Measurements from ENCODE around the gene AARSD1. TPM values are rescaled to one million over a fixed set of nuclear protein-coding genes. Genes with fewer than 3 reads are reported as not detected.

The AARSD1 gene
- total and polyA plus RNA-seq, 10 donors = 13.1 to 55.6 (median 34.1) TPM

DNA sequence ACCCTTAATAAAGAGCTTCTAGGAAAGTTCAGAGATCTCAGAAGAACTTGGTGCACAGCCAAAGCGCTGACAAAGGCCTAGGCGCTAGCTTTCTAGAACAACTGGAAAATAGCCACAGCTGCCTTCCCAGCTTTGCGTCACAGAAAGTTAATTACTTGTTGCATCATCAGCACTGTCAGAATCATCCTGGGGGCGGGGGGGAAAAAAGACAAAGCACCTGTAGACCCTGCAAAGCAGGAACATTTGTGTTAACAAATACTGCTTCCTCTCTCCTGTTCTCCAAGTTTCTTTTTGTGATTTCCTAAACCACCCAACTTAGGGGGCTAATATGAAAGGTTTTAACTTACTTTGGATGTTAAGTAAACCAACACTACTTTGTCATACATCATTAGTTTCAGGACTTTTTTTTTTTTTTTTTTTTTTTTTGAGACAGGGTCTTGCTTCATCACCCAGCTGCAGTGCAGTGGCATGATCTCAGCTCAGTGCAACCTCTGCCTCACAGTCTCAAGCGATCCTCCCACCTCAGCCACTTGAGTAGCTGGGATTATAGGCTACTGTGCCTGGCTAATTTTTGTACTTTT, 4.8 kb upstream of the AARSD1 start:
- peaks cover 0 to 16% (median 8%) of the 10 kb centered on the region in 6 donors for H3K4me1 ChIP-seq
- no peaks in the 10 kb centered on the region for H3K36me3 ChIP-seq
- DNase-seq = no peak
- no peaks in the 10 kb centered on the region for H3K27me3 ChIP-seq (replicated peaks in 1 of 7)
- TF ChIP-seq, protein P1, sequence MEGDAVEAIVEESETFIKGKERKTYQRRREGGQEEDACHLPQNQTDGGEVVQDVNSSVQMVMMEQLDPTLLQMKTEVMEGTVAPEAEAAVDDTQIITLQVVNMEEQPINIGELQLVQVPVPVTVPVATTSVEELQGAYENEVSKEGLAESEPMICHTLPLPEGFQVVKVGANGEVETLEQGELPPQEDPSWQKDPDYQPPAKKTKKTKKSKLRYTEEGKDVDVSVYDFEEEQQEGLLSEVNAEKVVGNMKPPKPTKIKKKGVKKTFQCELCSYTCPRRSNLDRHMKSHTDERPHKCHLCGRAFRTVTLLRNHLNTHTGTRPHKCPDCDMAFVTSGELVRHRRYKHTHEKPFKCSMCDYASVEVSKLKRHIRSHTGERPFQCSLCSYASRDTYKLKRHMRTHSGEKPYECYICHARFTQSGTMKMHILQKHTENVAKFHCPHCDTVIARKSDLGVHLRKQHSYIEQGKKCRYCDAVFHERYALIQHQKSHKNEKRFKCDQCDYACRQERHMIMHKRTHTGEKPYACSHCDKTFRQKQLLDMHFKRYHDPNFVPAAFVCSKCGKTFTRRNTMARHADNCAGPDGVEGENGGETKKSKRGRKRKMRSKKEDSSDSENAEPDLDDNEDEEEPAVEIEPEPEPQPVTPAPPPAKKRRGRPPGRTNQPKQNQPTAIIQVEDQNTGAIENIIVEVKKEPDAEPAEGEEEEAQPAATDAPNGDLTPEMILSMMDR (IDR thresholded peaks at IDR 0.05 in 8 of 11, conservative IDR thresholded peaks at IDR 0.05 in 3 of 11) = no peak
- TF ChIP-seq POLR2AphosphoS5 (IDR thresholded peaks at IDR 0.05) (no peak), POLR2A (IDR thresholded peaks at IDR 0.05) (no peak)
- no peak overlapping the region for H3K27ac ChIP-seq
- intact Hi-C loops (cut with DNase I; ENCODE audit: low total_unique reads) = no loop called here
- H3K9me3 ChIP-seq = no peaks in the 10 kb centered on the region
- 43 to 55% (median 48%) methylated on average over 5 of the region's 5 CpGs for WGBS, 5 donors
- H3K4me3 ChIP-seq = no peak overlapping the region

DNA sequence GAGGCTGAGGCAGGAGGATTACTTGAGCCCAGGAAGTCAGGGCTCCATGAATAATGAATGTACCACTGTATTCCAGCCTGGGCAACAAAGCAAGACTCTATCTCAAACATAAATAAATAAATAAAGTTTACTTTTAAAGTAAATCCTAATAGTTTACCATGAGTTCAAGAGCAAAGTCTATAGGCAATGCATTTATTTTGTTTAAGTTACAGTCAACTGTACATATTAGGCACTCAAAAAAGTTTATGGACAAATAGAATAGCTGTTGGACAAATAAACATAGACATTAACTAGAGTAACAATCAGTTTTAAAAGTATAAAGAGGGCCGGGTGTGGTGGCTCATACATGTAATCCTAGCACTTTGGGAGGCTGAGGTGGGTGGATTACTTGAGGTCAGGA, 3.7 kb upstream of the AARSD1 start:
- H3K36me3 ChIP-seq = peaks cover 0 to under 1% (median 0%) of the 10 kb centered on the region in 6 donors
- H3K27me3 ChIP-seq (replicated peaks in 1 of 7) = no peaks in the 10 kb centered on the region
- WGBS, 5 donors = 82 to 95% (median 88%) methylated on average over 1 of the region's 1 CpG
- H3K4me3 ChIP-seq = no peak overlapping the region
- intact Hi-C loops (cut with DNase I; ENCODE audit: low total_unique reads) = no loop called here
- peaks cover 9 to 28% (median 19%) of the 10 kb centered on the region in 6 donors for H3K4me1 ChIP-seq
- H3K27ac ChIP-seq = no peak overlapping the region
- DNase-seq = no peak
- TF ChIP-seq POLR2A (IDR thresholded peaks at IDR 0.05) (no peak), POLR2AphosphoS5 (IDR thresholded peaks at IDR 0.05) (no peak)
- TF ChIP-seq, protein P1 (IDR thresholded peaks at IDR 0.05 in 8 of 11, conservative IDR thresholded peaks at IDR 0.05 in 3 of 11) = no peak
- no peaks in the 10 kb centered on the region for H3K9me3 ChIP-seq

DNA sequence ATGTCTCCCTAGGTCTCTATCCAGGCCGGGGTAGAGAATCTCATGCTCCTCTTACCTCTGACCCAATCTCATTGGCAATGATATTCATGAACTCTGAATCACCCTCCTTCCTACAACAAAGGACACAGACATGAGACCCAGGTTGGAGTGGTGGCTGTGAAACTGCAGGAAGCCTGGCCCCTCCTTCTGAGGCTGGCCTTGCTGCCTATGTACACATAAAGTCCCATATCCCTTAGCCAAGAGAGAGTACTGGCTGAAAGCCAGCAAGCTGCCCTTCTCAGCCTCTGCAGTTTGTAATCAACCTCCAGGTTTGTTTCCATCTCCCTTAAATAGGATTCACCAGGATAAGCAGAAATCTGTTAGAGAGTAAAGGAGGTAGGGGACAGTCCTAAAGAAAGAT, 10.6 kb downstream of the AARSD1 start:
- no peak overlapping the region for H3K27ac ChIP-seq
- no peaks in the 10 kb centered on the region for H3K27me3 ChIP-seq (replicated peaks in 1 of 7)
- intact Hi-C loops (cut with DNase I; ENCODE audit: low total_unique reads) = no loop called here
- H3K9me3 ChIP-seq = no peaks in the 10 kb centered on the region
- peaks cover 3 to 98% (median 93%) of the 10 kb centered on the region in 6 donors for H3K36me3 ChIP-seq
- H3K4me1 ChIP-seq = no peaks in the 10 kb centered on the region
- TF ChIP-seq POLR2AphosphoS5 (IDR thresholded peaks at IDR 0.05) (no peak), POLR2A (IDR thresholded peaks at IDR 0.05) (no peak)
- TF ChIP-seq, protein P1 (IDR thresholded peaks at IDR 0.05 in 8 of 11, conservative IDR thresholded peaks at IDR 0.05 in 3 of 11) = no peak
- WGBS, 5 donors = 83 to 96% (median 89%) methylated on average over 1 of the region's 1 CpG
- H3K4me3 ChIP-seq = no peak overlapping the region
- DNase-seq = no peak

DNA sequence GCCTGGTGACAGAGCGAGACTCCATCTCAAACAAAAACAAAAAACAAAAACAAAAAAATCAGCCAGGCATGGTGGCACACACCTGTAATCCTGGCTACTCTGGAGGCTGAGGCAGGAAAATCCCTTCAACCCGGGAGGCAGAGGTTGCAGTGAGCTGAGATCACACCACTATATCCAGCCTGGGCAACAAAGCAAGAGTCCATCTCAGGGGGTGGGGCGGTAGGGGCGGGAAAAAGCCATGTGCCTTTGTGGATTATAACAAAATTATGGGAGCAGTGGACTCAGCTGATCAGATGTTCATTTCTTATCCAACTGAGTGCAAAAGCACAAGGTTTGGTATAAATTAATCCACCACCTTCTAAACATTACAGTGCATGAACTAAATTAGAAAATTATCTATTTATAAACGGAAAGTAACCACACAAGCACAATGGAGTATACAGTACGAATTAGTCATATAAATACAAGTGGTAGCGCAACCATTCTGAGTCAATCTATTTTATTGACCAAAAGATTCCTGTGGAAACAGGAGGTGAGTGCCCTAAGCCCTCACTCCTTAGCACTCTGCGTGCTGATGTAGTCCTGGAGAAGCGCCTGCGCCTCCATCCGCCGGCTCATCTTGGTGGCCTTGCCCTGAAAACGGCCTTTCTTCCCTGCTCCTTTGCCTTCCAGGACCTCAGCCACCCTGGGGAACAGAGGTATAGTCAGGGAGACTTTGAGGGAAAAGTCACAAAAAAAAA, 14.0 kb downstream of the AARSD1 start:
- TF ChIP-seq, protein P1 (IDR thresholded peaks at IDR 0.05 in 8 of 11, conservative IDR thresholded peaks at IDR 0.05 in 3 of 11) = no peak
- TF ChIP-seq POLR2A (IDR thresholded peaks at IDR 0.05) = no peak
- Histone ChIP-seq H3K36me3 (peaks cover 3 to 75% (median 68%) of the 10 kb centered on the region in 6 donors), H3K4me1 (no peaks in the 10 kb centered on the region), H3K27ac (no peak overlapping the region), H3K4me3 (no peak overlapping the region), H3K27me3 (replicated peaks in 1 of 7) (no peaks in the 10 kb centered on the region), H3K9me3 (no peaks in the 10 kb centered on the region)
- DNase-seq = no peak
- intact Hi-C loops (cut with DNase I; ENCODE audit: low total_unique reads) = no loop called here
- 93 to 97% (median 95%) methylated on average over 13 of the region's 13 CpGs for WGBS, 5 donors
